ENCODE data around the gene ASNS. TPM values are rescaled to one million over a fixed set of nuclear protein-coding genes. Genes with fewer than 3 reads are reported as not detected.
A peak's percentile ranks its signal among the peaks of the same experiment; 100 is the strongest.

Gene ASNS
- total RNA-seq, 2 experiments from 2014 or later = 226 to 229 TPM

GRCh38 chr7:97842006-97842405 is 30.2 kb downstream of the ASNS start:
- Mint-ChIP-seq H3K9me3 (no peaks in the 10 kb centered on the region), H3K4me3 (no peak overlapping the region), H3K36me3 (ENCODE audit: low read depth) (no peaks in the 10 kb centered on the region), H3K27me3 (peaks cover 4% of the 10 kb centered on the region), H3K4me1 (ENCODE audit: low read depth) (no peaks in the 10 kb centered on the region), H3K27ac (no peak overlapping the region)
- ChIA-PET CTCF (interaction anchor here (0.5 to 1.3 kb wide), 4 partner anchors 69 to 737 kb away, joined by 3 to 5 read pairs (median 3); no protein-coding TSS in a partner anchor), POLR2A (no interaction called here)
- ATAC-seq (no peak), DNase-seq (no peak)
- TF ChIP-seq, protein P1, sequence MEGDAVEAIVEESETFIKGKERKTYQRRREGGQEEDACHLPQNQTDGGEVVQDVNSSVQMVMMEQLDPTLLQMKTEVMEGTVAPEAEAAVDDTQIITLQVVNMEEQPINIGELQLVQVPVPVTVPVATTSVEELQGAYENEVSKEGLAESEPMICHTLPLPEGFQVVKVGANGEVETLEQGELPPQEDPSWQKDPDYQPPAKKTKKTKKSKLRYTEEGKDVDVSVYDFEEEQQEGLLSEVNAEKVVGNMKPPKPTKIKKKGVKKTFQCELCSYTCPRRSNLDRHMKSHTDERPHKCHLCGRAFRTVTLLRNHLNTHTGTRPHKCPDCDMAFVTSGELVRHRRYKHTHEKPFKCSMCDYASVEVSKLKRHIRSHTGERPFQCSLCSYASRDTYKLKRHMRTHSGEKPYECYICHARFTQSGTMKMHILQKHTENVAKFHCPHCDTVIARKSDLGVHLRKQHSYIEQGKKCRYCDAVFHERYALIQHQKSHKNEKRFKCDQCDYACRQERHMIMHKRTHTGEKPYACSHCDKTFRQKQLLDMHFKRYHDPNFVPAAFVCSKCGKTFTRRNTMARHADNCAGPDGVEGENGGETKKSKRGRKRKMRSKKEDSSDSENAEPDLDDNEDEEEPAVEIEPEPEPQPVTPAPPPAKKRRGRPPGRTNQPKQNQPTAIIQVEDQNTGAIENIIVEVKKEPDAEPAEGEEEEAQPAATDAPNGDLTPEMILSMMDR (IDR thresholded peaks at IDR 0.05) = no peak
- intact Hi-C loops (cut with micrococcal nuclease) = no loop called here

DNA sequence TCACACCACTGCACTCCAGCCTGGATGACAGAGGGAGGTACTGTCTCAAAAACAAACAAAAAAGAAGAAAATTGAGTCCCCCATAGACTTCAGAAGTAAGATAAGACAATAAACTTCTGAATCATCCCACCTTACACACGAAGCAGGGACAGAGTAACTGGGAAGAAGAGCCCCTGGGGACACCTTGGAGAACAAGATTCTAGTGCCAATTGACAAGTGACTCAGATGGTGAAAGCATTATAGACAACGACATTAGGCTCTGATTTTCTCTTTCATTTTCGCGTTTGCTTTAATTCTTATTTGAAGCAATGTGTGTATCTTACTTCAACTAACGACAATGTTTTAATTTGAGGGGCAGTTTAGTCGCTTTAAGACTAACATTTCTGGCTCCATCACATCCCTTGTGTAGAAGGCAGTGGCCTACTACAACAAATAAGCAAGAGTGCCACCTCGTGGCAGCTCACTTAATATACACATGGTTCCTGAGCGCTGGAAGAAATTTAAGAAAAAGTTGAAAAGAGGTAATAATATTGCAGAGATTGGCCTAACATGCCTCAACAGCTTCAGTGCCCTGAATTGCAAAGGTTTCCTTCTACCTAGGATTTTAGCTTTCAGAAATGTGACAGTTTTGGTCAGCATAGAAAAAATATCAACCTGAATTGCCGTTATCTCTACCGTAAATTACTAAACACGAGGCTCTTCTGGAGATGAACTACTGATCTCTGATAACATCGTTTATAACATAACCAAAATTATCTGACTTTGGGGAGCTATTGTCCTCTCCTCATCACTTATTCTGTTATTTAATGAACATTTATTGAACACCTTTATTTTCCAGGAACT is 36.7 kb downstream of the ASNS start:
- POLR2A ChIA-PET = no interaction called here
- Mint-ChIP-seq H3K27me3 (peaks cover 17% of the 10 kb centered on the region), H3K4me3 (no peak overlapping the region), H3K27ac (no peak overlapping the region), H3K36me3 (ENCODE audit: low read depth) (no peaks in the 10 kb centered on the region), H3K9me3 (no peaks in the 10 kb centered on the region), H3K4me1 (ENCODE audit: low read depth) (no peaks in the 10 kb centered on the region)
- TF ChIP-seq, protein P1 (IDR thresholded peaks at IDR 0.05) = peak; percentile 77
- DNase-seq = peak; percentile 81
- CTCF ChIA-PET = interaction anchor here (0.8 to 3.0 kb wide), 18 partner anchors 9 to 1919 kb away, joined by 3 to 20 read pairs (median 4); no protein-coding TSS in a partner anchor
- ATAC-seq = peak; percentile 83
- intact Hi-C loops (cut with micrococcal nuclease) = loop anchor here (5.0 kb wide), 2 partner anchors 338 to 733 kb away; no protein-coding TSS in a partner anchor

- Mint-ChIP-seq H3K36me3 (ENCODE audit: low read depth) (no peaks in the 10 kb centered on the region), H3K27ac (no peak overlapping the region), H3K9me3 (no peaks in the 10 kb centered on the region), H3K27me3 (peaks cover 5% of the 10 kb centered on the region), H3K4me3 (no peak overlapping the region), H3K4me1 (ENCODE audit: low read depth) (no peaks in the 10 kb centered on the region)
- intact Hi-C loops (cut with micrococcal nuclease) = no loop called here
- CTCF ChIA-PET = interaction anchor here (1.0 kb wide), 1 partner anchor 16 kb away, joined by 3 read pairs; no protein-coding TSS in a partner anchor
- DNase-seq = no peak
- TF ChIP-seq, protein P1 (IDR thresholded peaks at IDR 0.05) = no peak
- no peak for ATAC-seq
- POLR2A ChIA-PET = interaction anchor here (1.5 kb wide), 1 partner anchor 9 kb away, joined by 3 read pairs; no protein-coding TSS in a partner anchor
Measured at GRCh38 chr7:97819161-97819560, 53.0 kb downstream of the ASNS start.

GRCh38 chr7:97818066-97818663 is 54.0 kb downstream of the ASNS start:
- ATAC-seq (no peak), DNase-seq (no peak)
- Mint-ChIP-seq H3K27me3 (peaks cover 5% of the 10 kb centered on the region), H3K4me3 (no peak overlapping the region), H3K4me1 (ENCODE audit: low read depth) (no peaks in the 10 kb centered on the region), H3K27ac (no peak overlapping the region), H3K9me3 (no peaks in the 10 kb centered on the region), H3K36me3 (ENCODE audit: low read depth) (no peaks in the 10 kb centered on the region)
- TF ChIP-seq, protein P1 (IDR thresholded peaks at IDR 0.05) = no peak
- intact Hi-C loops (cut with micrococcal nuclease) = no loop called here
- ChIA-PET POLR2A (interaction anchor here (1.5 kb wide), 1 partner anchor 10 kb away, joined by 3 read pairs; no protein-coding TSS in a partner anchor), CTCF (interaction anchor here (0.9 kb wide), 1 partner anchor 18 kb away, joined by 5 read pairs; no protein-coding TSS in a partner anchor)

Other genes with a start within 250 kb of the ASNS start
- gene TAC1, start 140.3 kb downstream of the ASNS start, total RNA-seq = not detected
- gene OCM2, start 117.8 kb upstream of the ASNS start, total RNA-seq = not detected
- gene LMTK2, start 234.5 kb upstream of the ASNS start, total RNA-seq = 10 to 100 TPM in 1 of 2 experiments, 1 to 10 TPM in 1; 9.4 to 11.5 TPM